ENCODE measurements around the gene CAPS. TPM values are rescaled to one million over a fixed set of nuclear protein-coding genes. Genes with fewer than 3 reads are reported as not detected.
"Not testable (repeated sequence)": the region's sequence is repeated elsewhere in the genome, so short reads cannot be mapped to it uniquely, and the experiment has no call there.

Gene CAPS
- total and polyA plus RNA-seq, 12 donors: 1.3 to 14.1 (median 3.0) TPM

- Histone ChIP-seq H3K36me3 (peaks cover 0 to 14% (median 0%) of the 10 kb centered on the region in 9 donors), H3K27me3 (no peaks in the 10 kb centered on the region), H3K27ac (peak overlapping the region; percentile 12 to 78 (median 54)), H3K9me3 (no peaks in the 10 kb centered on the region), H3K4me1 (peaks cover 29 to 100% (median 86%) of the 10 kb centered on the region in 9 donors), H3K4me3 (no peak overlapping the region)
- ATAC-seq: peak; percentile 16 to 57 (median 40)
- DNase-seq: peak; percentile 55 to 66
- intact Hi-C loops (cut with DNase I): loop anchor here in 1 of 10 donors (5.0 kb wide), 1 partner anchor 53 kb away; no protein-coding TSS in a partner anchor
- WGBS, 2 donors: 41 to 54% methylated on average over 18 of the region's 18 CpGs
- no peak for TF ChIP-seq CTCF (IDR thresholded peaks at IDR 0.05)
These were observed 46.2 kb downstream of the CAPS start for GRCh38 chr19:5960005-5961001.

- peak in 1 of 8 donors; percentile 2 for ATAC-seq
- intact Hi-C loops (cut with DNase I): loop anchor here in 1 of 10 donors (5.0 kb wide), 1 partner anchor 54 kb away; no protein-coding TSS in a partner anchor
- Histone ChIP-seq H3K4me3 (peak overlapping the region in 4 of 10 donors; percentile 3 to 29 (median 5)), H3K4me1 (peaks cover 40 to 100% (median 85%) of the 10 kb centered on the region in 9 donors), H3K27ac (peak overlapping the region in 9 of 10 donors; percentile 52 to 78 (median 68)), H3K36me3 (peaks cover 0 to 22% (median 0%) of the 10 kb centered on the region in 9 donors)
- WGBS, 2 donors: 57 to 70% methylated on average over 6 of the region's 6 CpGs
- not testable (repeated sequence) for H3K27me3 ChIP-seq, DNase-seq, H3K9me3 ChIP-seq
These were observed 47.6 kb downstream of the CAPS start for GRCh38 chr19:5961641-5961968.

GRCh38 chr19:5961969-5962945, 48.2 kb downstream of the CAPS start:
- H3K27me3 ChIP-seq: no peaks in the 10 kb centered on the region
- peak overlapping the region in 9 of 10 donors; percentile 52 to 78 (median 68) for H3K27ac ChIP-seq
- H3K4me3 ChIP-seq: peak overlapping the region in 4 of 10 donors; percentile 3 to 29 (median 5)
- DNase-seq: no peak
- ATAC-seq: peak; percentile 12 to 56 (median 50)
- no peak for TF ChIP-seq CTCF (IDR thresholded peaks at IDR 0.05)
- peaks cover 40 to 100% (median 85%) of the 10 kb centered on the region in 9 donors for H3K4me1 ChIP-seq
- intact Hi-C loops (cut with DNase I): loop anchor here in 1 of 10 donors (5.0 kb wide), 1 partner anchor 55 kb away; no protein-coding TSS in a partner anchor
- peaks cover 0 to 22% (median 0%) of the 10 kb centered on the region in 9 donors for H3K36me3 ChIP-seq
- WGBS, 2 donors: 29 to 30% methylated on average over 29 of the region's 29 CpGs
- H3K9me3 ChIP-seq: no peaks in the 10 kb centered on the region

GRCh38 chr19:5963259-5963658, 49.2 kb downstream of the CAPS start:
- ATAC-seq, H3K9me3 ChIP-seq, H3K27me3 ChIP-seq, DNase-seq, H3K4me3 ChIP-seq: not testable (repeated sequence)
- peaks cover 0 to 15% (median 0%) of the 10 kb centered on the region in 9 donors for H3K36me3 ChIP-seq
- peak overlapping the region in 4 of 10 donors; percentile 38 to 78 (median 69) for H3K27ac ChIP-seq
- intact Hi-C loops (cut with DNase I): loop anchor here in 1 of 10 donors (5.0 kb wide), 1 partner anchor 56 kb away; no protein-coding TSS in a partner anchor
- WGBS, 2 donors: 90% methylated on average over 6 of the region's 6 CpGs
- H3K4me1 ChIP-seq: peaks cover 43 to 100% (median 92%) of the 10 kb centered on the region in 9 donors
